Measurements from ENCODE around the gene UBA1.

UBA1 gene

GRCh38 chrX:47156611-47157520, 36.8 kb upstream of the UBA1 start:
- Histone ChIP-seq H3K27me3 (ENCODE audit: control insufficient read depth, insufficient read depth, low read length) (no peaks in the 10 kb centered on the region), H3K4me1 (no peaks in the 10 kb centered on the region), H3K36me3 (ENCODE audit: control insufficient read depth, insufficient read depth, low read length) (no peaks in the 10 kb centered on the region), H3K4me3 (ENCODE audit: low read depth, low read length) (no peak overlapping the region), H2AFZ (no peak overlapping the region), H3K4me2 (ENCODE audit: low read length) (no peak overlapping the region), H3K27ac (no peak overlapping the region), H3K9me3 (ENCODE audit: control insufficient read depth, low read length) (no peaks in the 10 kb centered on the region), H3K9ac (no peak overlapping the region), H3K79me2 (peaks cover 26% of the 10 kb centered on the region)
- TF ChIP-seq CTCF (IDR thresholded peaks at IDR 0.05) = no peak

- Histone ChIP-seq H3K36me3 (ENCODE audit: control insufficient read depth, insufficient read depth, low read length) (no peaks in the 10 kb centered on the region), H2AFZ (no peak overlapping the region), H3K79me2 (peaks cover 28% of the 10 kb centered on the region), H3K27me3 (ENCODE audit: control insufficient read depth, insufficient read depth, low read length) (no peaks in the 10 kb centered on the region), H3K4me2 (ENCODE audit: low read length) (no peak overlapping the region), H3K9ac (no peak overlapping the region), H3K4me3 (ENCODE audit: low read depth, low read length) (no peak overlapping the region), H3K4me1 (no peaks in the 10 kb centered on the region), H3K9me3 (ENCODE audit: control insufficient read depth, low read length) (no peaks in the 10 kb centered on the region), H3K27ac (no peak overlapping the region)
- no peak for TF ChIP-seq CTCF (IDR thresholded peaks at IDR 0.05)
These were observed 35.5 kb upstream of the UBA1 start for GRCh38 chrX:47158131-47158530.

DNA sequence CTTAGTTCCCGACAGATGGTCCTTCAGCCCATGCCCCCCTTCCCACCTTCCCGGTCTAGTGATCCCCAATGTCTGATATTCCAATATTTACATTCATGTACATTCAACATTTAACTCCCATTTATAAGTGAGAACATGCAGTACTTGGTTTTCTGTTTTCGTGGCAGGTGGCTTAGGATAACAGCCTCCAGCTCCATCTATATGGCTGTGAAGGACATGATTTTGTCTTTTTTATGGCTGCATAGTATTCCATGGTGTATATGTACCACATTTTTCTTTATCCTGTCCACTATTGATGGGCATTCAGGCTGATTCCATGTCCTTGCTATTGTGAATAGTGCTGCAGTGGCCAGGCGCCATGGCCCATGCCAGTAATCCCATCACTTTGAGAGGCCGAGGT, 34.8 kb upstream of the UBA1 start:
- H3K4me1 ChIP-seq = no peaks in the 10 kb centered on the region
- no peak overlapping the region for H3K27ac ChIP-seq
- H3K4me2 ChIP-seq (ENCODE audit: low read length) = no peak overlapping the region
- no peak overlapping the region for H3K9ac ChIP-seq
- H3K4me3 ChIP-seq (ENCODE audit: low read depth, low read length) = no peak overlapping the region
- no peak for TF ChIP-seq CTCF (IDR thresholded peaks at IDR 0.05)
- H3K36me3 ChIP-seq (ENCODE audit: control insufficient read depth, insufficient read depth, low read length) = no peaks in the 10 kb centered on the region
- H3K79me2 ChIP-seq = peaks cover 28% of the 10 kb centered on the region
- no peak overlapping the region for H2AFZ ChIP-seq
- H3K27me3 ChIP-seq (ENCODE audit: control insufficient read depth, insufficient read depth, low read length) = no peaks in the 10 kb centered on the region
- H3K9me3 ChIP-seq (ENCODE audit: control insufficient read depth, low read length) = no peaks in the 10 kb centered on the region

DNA sequence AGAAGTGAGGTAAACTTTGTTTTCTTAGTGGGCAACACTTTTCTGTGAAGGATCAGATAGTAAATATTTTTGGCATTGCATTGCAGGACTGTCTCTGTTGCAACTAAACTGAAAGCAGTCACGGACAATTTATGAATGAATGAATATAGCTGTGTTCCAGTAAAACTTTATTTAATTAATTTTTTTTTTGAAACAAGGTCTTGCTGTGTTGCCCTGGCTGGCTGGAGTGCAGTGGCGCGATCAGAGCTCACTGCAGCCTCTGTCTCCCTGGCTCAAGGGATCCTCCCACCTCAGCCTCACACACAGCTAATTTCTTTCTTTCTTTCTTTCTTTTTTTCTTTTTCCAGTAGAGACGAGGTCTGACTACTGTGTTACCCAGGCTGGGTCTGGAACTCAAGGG, 32.8 kb upstream of the UBA1 start:
- H3K36me3 ChIP-seq (ENCODE audit: control insufficient read depth, insufficient read depth, low read length) = no peaks in the 10 kb centered on the region
- no peaks in the 10 kb centered on the region for H3K27me3 ChIP-seq (ENCODE audit: control insufficient read depth, insufficient read depth, low read length)
- no peak overlapping the region for H3K27ac ChIP-seq
- H3K9me3 ChIP-seq (ENCODE audit: control insufficient read depth, low read length) = no peaks in the 10 kb centered on the region
- H3K9ac ChIP-seq = no peak overlapping the region
- no peak overlapping the region for H3K4me2 ChIP-seq (ENCODE audit: low read length)
- H2AFZ ChIP-seq = no peak overlapping the region
- H3K4me3 ChIP-seq (ENCODE audit: low read depth, low read length) = no peak overlapping the region
- TF ChIP-seq CTCF (IDR thresholded peaks at IDR 0.05) = no peak
- H3K4me1 ChIP-seq = no peaks in the 10 kb centered on the region
- peaks cover 38% of the 10 kb centered on the region for H3K79me2 ChIP-seq
